ENCODE results near the gene GJC2. TPM values are rescaled to one million over a fixed set of nuclear protein-coding genes. Genes with fewer than 3 reads are reported as not detected.

GJC2 gene
- total RNA-seq, 1 experiment from 2014 or later = 18.5 TPM

GRCh38 chr1:228175316-228176023 is 25.7 kb downstream of the GJC2 start:
- intact Hi-C loops (cut with micrococcal nuclease) = no loop called here
- POLR2A ChIA-PET = interaction anchor here (0.5 to 3.0 kb wide), 3 partner anchors 9 to 19 kb away, joined by 3 to 12 read pairs (median 6); partner anchors contain the start of gene IBA57
- no peaks in the 10 kb centered on the region for H3K27me3 Mint-ChIP-seq (ENCODE audit: insufficient read depth, unreplicated experiment)

GRCh38 chr1:228176024-228176395 is 26.3 kb downstream of the GJC2 start:
- no peaks in the 10 kb centered on the region for H3K4me1 Mint-ChIP-seq (ENCODE audit: insufficient read depth, unreplicated experiment)
- H3K4me3 Mint-ChIP-seq (ENCODE audit: unreplicated experiment) = no peak overlapping the region
- DNase-seq (ENCODE audit: unreplicated experiment) = no peak
- BruUV-seq (replicated peaks) = no TSS peak
- intact Hi-C loops (cut with micrococcal nuclease) = no loop called here
- H3K9me3 Mint-ChIP-seq (ENCODE audit: unreplicated experiment) = no peaks in the 10 kb centered on the region
- H3K27me3 Mint-ChIP-seq (ENCODE audit: insufficient read depth, unreplicated experiment) = no peaks in the 10 kb centered on the region
- TF ChIP-seq CTCF (IDR thresholded peaks at IDR 0.05; ENCODE audit: unreplicated experiment) = no peak
- CTCF ChIA-PET = interaction anchor here (0.5 to 6.6 kb wide), 3 partner anchors 10 to 45 kb away, joined by 3 to 44 read pairs (median 9); partner anchors contain the start of gene IBA57
- peaks cover 13% of the 10 kb centered on the region for H3K36me3 Mint-ChIP-seq (ENCODE audit: insufficient read depth, unreplicated experiment)
- POLR2A ChIA-PET = interaction anchor here (3.0 kb wide), 1 partner anchor 10 kb away, joined by 12 read pairs; the partner anchor contains the start of gene IBA57
- H3K27ac Mint-ChIP-seq (ENCODE audit: low read depth, unreplicated experiment) = no peak overlapping the region

More at GRCh38 chr1:228175316-228176023, 25.7 kb downstream of the GJC2 start:
- Mint-ChIP-seq H3K4me1 (ENCODE audit: insufficient read depth, unreplicated experiment) (no peaks in the 10 kb centered on the region), H3K9me3 (ENCODE audit: unreplicated experiment) (no peaks in the 10 kb centered on the region), H3K27ac (ENCODE audit: low read depth, unreplicated experiment) (no peak overlapping the region), H3K36me3 (ENCODE audit: insufficient read depth, unreplicated experiment) (peaks cover 13% of the 10 kb centered on the region), H3K4me3 (ENCODE audit: unreplicated experiment) (no peak overlapping the region)
- CTCF ChIA-PET = interaction anchor here (0.5 to 6.6 kb wide), 3 partner anchors 9 to 664 kb away, joined by 3 to 44 read pairs (median 6); partner anchors contain the start of gene IBA57
- BruUV-seq (replicated peaks) = no TSS peak
- TF ChIP-seq CTCF (IDR thresholded peaks at IDR 0.05; ENCODE audit: unreplicated experiment) = no peak
- no peak for DNase-seq (ENCODE audit: unreplicated experiment)

- ChIA-PET CTCF (interaction anchor here (0.5 to 6.6 kb wide), 3 partner anchors 10 to 45 kb away, joined by 3 to 44 read pairs (median 9); partner anchors contain the start of gene IBA57), POLR2A (interaction anchor here (3.0 kb wide), 1 partner anchor 11 kb away, joined by 12 read pairs; the partner anchor contains the start of gene IBA57)
- peaks cover 13% of the 10 kb centered on the region for H3K36me3 Mint-ChIP-seq (ENCODE audit: insufficient read depth, unreplicated experiment)
- no peaks in the 10 kb centered on the region for H3K27me3 Mint-ChIP-seq (ENCODE audit: insufficient read depth, unreplicated experiment)
- H3K4me1 Mint-ChIP-seq (ENCODE audit: insufficient read depth, unreplicated experiment) = no peaks in the 10 kb centered on the region
- no TSS peak for BruUV-seq (replicated peaks)
- H3K27ac Mint-ChIP-seq (ENCODE audit: low read depth, unreplicated experiment) = no peak overlapping the region
- H3K9me3 Mint-ChIP-seq (ENCODE audit: unreplicated experiment) = no peaks in the 10 kb centered on the region
- H3K4me3 Mint-ChIP-seq (ENCODE audit: unreplicated experiment) = no peak overlapping the region
- TF ChIP-seq CTCF (IDR thresholded peaks at IDR 0.05; ENCODE audit: unreplicated experiment) = no peak
- no peak for DNase-seq (ENCODE audit: unreplicated experiment)
- intact Hi-C loops (cut with micrococcal nuclease) = no loop called here
Measured at GRCh38 chr1:228176461-228177182, 26.9 kb downstream of the GJC2 start.

- no TSS peak for BruUV-seq (replicated peaks)
- H3K9me3 Mint-ChIP-seq (ENCODE audit: unreplicated experiment) = no peaks in the 10 kb centered on the region
- H3K36me3 Mint-ChIP-seq (ENCODE audit: insufficient read depth, unreplicated experiment) = peaks cover 13% of the 10 kb centered on the region
- H3K4me1 Mint-ChIP-seq (ENCODE audit: insufficient read depth, unreplicated experiment) = no peaks in the 10 kb centered on the region
- H3K27me3 Mint-ChIP-seq (ENCODE audit: insufficient read depth, unreplicated experiment) = no peaks in the 10 kb centered on the region
- ChIA-PET POLR2A (interaction anchor here (3.0 kb wide), 1 partner anchor 11 kb away, joined by 12 read pairs; the partner anchor contains the start of gene IBA57), CTCF (interaction anchor here (1.4 to 6.6 kb wide), 3 partner anchors 11 to 51 kb away, joined by 3 to 44 read pairs (median 9); partner anchors contain the start of gene IBA57)
- DNase-seq (ENCODE audit: unreplicated experiment) = no peak
- no peak overlapping the region for H3K4me3 Mint-ChIP-seq (ENCODE audit: unreplicated experiment)
- intact Hi-C loops (cut with micrococcal nuclease) = no loop called here
- H3K27ac Mint-ChIP-seq (ENCODE audit: low read depth, unreplicated experiment) = no peak overlapping the region
- no peak for TF ChIP-seq CTCF (IDR thresholded peaks at IDR 0.05; ENCODE audit: unreplicated experiment)
Measured at GRCh38 chr1:228177183-228177475, 27.4 kb downstream of the GJC2 start.
